B cell (primary cell): ENCODE measurements around the gene UBE2J1. TPM values are rescaled to one million over a fixed set of nuclear protein-coding genes. Genes with fewer than 3 reads are reported as not detected.
A peak's percentile ranks its signal among the peaks of the same experiment; 100 is the strongest.

Source experiments
- ATAC-seq: fragments of 200-7000 bp; cut with Tn5 transposase; one replicate; pipeline ENCODE4 v1.10.0; 2021; ENCODE audit warnings: low read depth, mild to moderate bottlenecking, moderate number of reproducible peaks, moderate library complexity
- CTCF ChIA-PET: fragments of 350-600 bp; sonication (Branson Sonifier 250); formaldehyde crosslinking; loops from one replicate; lab custom pipeline; 2021; ENCODE audit warnings: antibody characterized with exemption, inconsistent platforms; lab: Charles Lee
- POLR2A ChIA-PET: fragments of 350-600 bp; sonication (Branson Sonifier 250); formaldehyde crosslinking; loops from one replicate; lab custom pipeline; 2021; ENCODE audit warnings: antibody characterized with exemption; lab: Charles Lee
- DNase-seq: peaks from one replicate; pipeline ENCODE4 v3.0.0; 2013
- H2AFZ ChIP-seq: 2 replicates; pipeline ENCODE4 v1.6.1; 2012; ENCODE audit warnings: mild to moderate bottlenecking, low read depth, low read length; ENCODE audit not compliant: insufficient read depth, poor library complexity, severe bottlenecking
- H3K27ac ChIP-seq, 2 donors: 1 replicate in 1 of 2; 2 replicates in 1 of 2; pipeline ENCODE4 v1.5.1; 2012 to 2013; ENCODE audit warnings: low read length in 2 of 2, mild to moderate bottlenecking in 2 of 2, moderate library complexity in 1 of 2
- H3K27me3 ChIP-seq, 4 experiments: fragments of 200-600 bp in 1 of 4; sonication (generic) in 1 of 4; replicated peaks in 1 of 4; 1 replicate in 2 of 4; 2 replicates in 2 of 4; pipeline versions ENCODE4 v1.6.1 to v1.7.0; 2013 to 2016; ENCODE audit warnings: low read length in 3 of 4, mild to moderate bottlenecking in 2 of 4, mixed read lengths in 1 of 4, moderate library complexity in 1 of 4; ENCODE audit not compliant: insufficient read depth in 4 of 4, control insufficient read depth in 3 of 4; ENCODE audit errors: control extremely low read depth in 1 of 4
- H3K36me3 ChIP-seq, 2 experiments: replicated peaks in 1 of 2; 1 replicate in 1 of 2; 2 replicates in 1 of 2; pipeline versions ENCODE4 v1.6.1 to v1.7.1; 2013; ENCODE audit warnings: low read length in 1 of 2; ENCODE audit not compliant: insufficient read depth in 2 of 2, control insufficient read depth in 1 of 2; ENCODE audit errors: control extremely low read depth in 1 of 2, extremely low read depth in 1 of 2
- H3K4me1 ChIP-seq, 2 donors: fragments of 200-600 bp in 1 of 2; sonication (generic) in 1 of 2; 1 replicate in 1 of 2; 2 replicates in 1 of 2; pipeline versions ENCODE4 v1.5.1 to v1.6.1; 2013 to 2017; ENCODE audit warnings: low read length in 2 of 2; ENCODE audit not compliant: control insufficient read depth in 2 of 2, insufficient read depth in 2 of 2
- H3K4me2 ChIP-seq: replicated peaks from 2 replicates; pipeline ENCODE3; 2012; ENCODE audit warnings: mild to moderate bottlenecking, low read depth, low read length; ENCODE audit not compliant: poor library complexity, severe bottlenecking
- H3K4me3 ChIP-seq, 5 experiments: fragments of 200-600 bp in 1 of 5; sonication (generic) in 1 of 5; 1 replicate in 3 of 5; 2 replicates in 2 of 5; pipeline versions ENCODE4 v1.5.1 to v1.7.0; 2011 to 2016; ENCODE audit warnings: low read length in 4 of 5, mild to moderate bottlenecking in 4 of 5, low read depth in 2 of 5, control low read depth in 1 of 5, moderate library complexity in 1 of 5; ENCODE audit not compliant: insufficient read depth in 1 of 5; ENCODE audit errors: control extremely low read depth in 1 of 5, extremely low read depth in 1 of 5
- H3K79me2 ChIP-seq: fragments of 200-600 bp; sonication (generic); one replicate; pipeline ENCODE4 v1.6.0; 2016; ENCODE audit warnings: low read length; ENCODE audit not compliant: control insufficient read depth, insufficient read depth
- H3K9ac ChIP-seq: fragments of 200-600 bp; sonication (generic); 2 replicates; pipeline ENCODE4 v1.6.1; 2017; ENCODE audit warnings: mild to moderate bottlenecking, low read length, moderate library complexity
- H3K9me3 ChIP-seq, 3 donors: one replicate each; pipeline versions ENCODE4 v1.6.1 to v1.7.1; 2013; ENCODE audit warnings: low read length in 2 of 3; ENCODE audit not compliant: control insufficient read depth in 2 of 3, insufficient read depth in 1 of 3; ENCODE audit errors: control extremely low read depth in 1 of 3
- H4K20me1 ChIP-seq: 2 replicates; pipeline ENCODE4 v1.6.0; 2012; ENCODE audit warnings: mild to moderate bottlenecking, low read length; ENCODE audit not compliant: insufficient read depth, control insufficient read depth, poor library complexity, severe bottlenecking
- H3K27ac Mint-ChIP-seq: one replicate; pipeline ENCODE4 v1.8.0; 2021; ENCODE audit warnings: mixed read lengths
- H3K27me3 Mint-ChIP-seq: one replicate; pipeline ENCODE4 v1.8.0; 2021; ENCODE audit warnings: mixed read lengths
- H3K4me1 Mint-ChIP-seq: one replicate; pipeline ENCODE4 v1.8.0; 2021; ENCODE audit warnings: mixed read lengths
- H3K4me3 Mint-ChIP-seq: one replicate; pipeline ENCODE4 v1.8.0; 2021; ENCODE audit warnings: mixed read lengths
- H3K9me3 Mint-ChIP-seq: one replicate; pipeline ENCODE4 v1.8.0; 2022; ENCODE audit warnings: mixed read lengths; ENCODE audit not compliant: insufficient read depth
- CTCF ChIP-seq: fragments of 200-600 bp; IDR thresholded peaks from one replicate; pipeline ENCODE4 v1.8.0; 2022; ENCODE audit warnings: antibody characterized with exemption, mild to moderate bottlenecking
- EZH2 ChIP-seq: IDR thresholded peaks from 2 replicates; pipeline ENCODE4 v1.6.1; 2012; ENCODE audit warnings: borderline replicate concordance, low read depth, mild to moderate bottlenecking, moderate library complexity, low read length; ENCODE audit not compliant: insufficient read depth, poor library complexity, severe bottlenecking
- WGBS: methylation state at CpG from one replicate; pipeline ENCODE4 v1.1.5; 2013; ENCODE audit warnings: missing lambda C conversion rate; ENCODE audit not compliant: insufficient coverage; 5-methylcytosine and 5-hydroxymethylcytosine counted together
- intact Hi-C: fragments of 100-400 bp; cut with micrococcal nuclease; formaldehyde crosslinking; loops from one replicate; pipeline ENCODE4 v1.10.0; 2022
- polyA plus RNA-seq: library from polyadenylated mRNA; depleted of rRNA; stranded (reverse); fragments of >200 nt; gene quantifications from 2 replicates; pipeline ENCODE4 v1.2.3, GENCODE V29; 2012
- total RNA-seq, 2 donors: library from RNA; stranded (reverse); fragments of 120-200 nt in 1 of 2; gene quantifications; 1 replicate in 1 of 2; 2 replicates in 1 of 2; pipeline versions ENCODE4 v1.2.3 to v1.2.4, GENCODE V29; 2013 to 2022

Gene UBE2J1
- total and polyA plus RNA-seq, 2 donors (not counting 1 experiment from before 2014, with no cell fraction given), result 31.1 to 55.6 TPM

GRCh38 chr6:89353118-89353556 is 615 bp upstream of the UBE2J1 start:
- peak overlapping the region; percentile 83 to 94 for H3K27ac ChIP-seq
- Mint-ChIP-seq H3K4me3 (peak overlapping the region; percentile 93), H3K27ac (peak overlapping the region; percentile 95), H3K4me1 (peaks cover 79% of the 10 kb centered on the region), H3K9me3 (no peaks in the 10 kb centered on the region), H3K27me3 (no peaks in the 10 kb centered on the region)
- DNase-seq (no peak), ATAC-seq (no peak)
- ChIA-PET POLR2A (interaction anchor here (0.6 to 2.7 kb wide), 4 partner anchors 19 to 390 kb away, joined by 3 to 12 read pairs (median 5); partner anchors contain the start of genes PNRC1 and RNGTT), CTCF (interaction anchor here (1.7 to 11.4 kb wide), 5 partner anchors 13 to 370 kb away, joined by 5 to 141 read pairs (median 11); partner anchors contain the start of gene PNRC1)
- peaks cover 71% of the 10 kb centered on the region for H3K79me2 ChIP-seq
- peak overlapping the region; percentile 74 for H3K4me2 ChIP-seq
- peak overlapping the region; percentile 75 for H2AFZ ChIP-seq
- intact Hi-C loops, result loop anchor here (5.0 to 10.0 kb wide), 7 partner anchors 59 to 1878 kb away; partner anchors contain the start of genes AKIRIN2, MAP3K7, RRAGD and SLC35A1
- TF ChIP-seq CTCF (no peak), EZH2 (no peak)
- H3K4me3 ChIP-seq, result peak overlapping the region; percentile 18 to 91 (median 77)
- H3K9ac ChIP-seq, result peak overlapping the region; percentile 79
- WGBS, result 25% methylated on average over 24 of the region's 27 CpGs
- peaks cover 72 to 73% of the 10 kb centered on the region in 2 donors for H3K4me1 ChIP-seq
- H3K9me3 ChIP-seq, result peaks cover 0 to 3% (median 0%) of the 10 kb centered on the region in 3 donors
- peaks cover 0 to 9% of the 10 kb centered on the region in 2 experiments for H3K36me3 ChIP-seq
- peaks cover 21% of the 10 kb centered on the region for H4K20me1 ChIP-seq
- H3K27me3 ChIP-seq, result no peaks in the 10 kb centered on the region
